H1 (cell line): Measurements from ENCODE around the gene MPHOSPH8. TPM values are rescaled to one million over a fixed set of nuclear protein-coding genes. Genes with fewer than 3 reads are reported as not detected.
"Not testable (repeated sequence)": the region's sequence is repeated elsewhere in the genome, so short reads cannot be mapped to it uniquely, and the experiment has no call there.

Experiments used
- CTCF ChIA-PET: fragments of 300-600 bp; sonication (Branson Sonifier 250); formaldehyde crosslinking; loops from one replicate; lab custom pipeline; 2021; ENCODE audit not compliant: partially characterized antibody; lab: Charles Lee
- POLR2A ChIA-PET: fragments of 300-600 bp; sonication (Branson Sonifier 250); formaldehyde crosslinking; loops from one replicate; lab custom pipeline; 2021; ENCODE audit warnings: inconsistent platforms; ENCODE audit not compliant: partially characterized antibody; lab: Charles Lee
- DNase-seq, 2 experiments: peaks; one replicate each; pipeline versions ENCODE4 v3.0.0 to v3.0.0-alpha.2; 2010 to 2022; ENCODE audit warnings: low spot score in 2 of 2, low read depth in 1 of 2, mixed read lengths in 1 of 2
- FAIRE-seq: peaks from 2 replicates; lab custom pipeline; 2011; peaks lifted over from hg19 to GRCh38; lab: Jason Lieb, UNC
- H2AFZ ChIP-seq: 2 replicates; pipeline ENCODE4 v1.8.1; 2012; ENCODE audit warnings: low read length, inconsistent platforms
- H2AK5ac ChIP-seq: 2 replicates; pipeline ENCODE4 v1.6.1; 2013; ENCODE audit warnings: low read depth, low read length
- H2BK120ac ChIP-seq: replicated peaks from 2 replicates; pipeline ENCODE3; 2013; ENCODE audit warnings: low read depth, low read length, inconsistent platforms
- H2BK12ac ChIP-seq: 2 replicates; pipeline ENCODE4 v1.6.1; 2013; ENCODE audit warnings: low read depth, low read length
- H2BK15ac ChIP-seq: 2 replicates; pipeline ENCODE4 v1.6.1; 2013; ENCODE audit warnings: low read length
- H2BK20ac ChIP-seq: 2 replicates; pipeline ENCODE4 v1.6.1; 2013; ENCODE audit warnings: low read length
- H2BK5ac ChIP-seq: 2 replicates; pipeline ENCODE4 v1.6.1; 2013; ENCODE audit warnings: low read depth, low read length
- H3K14ac ChIP-seq: 2 replicates; pipeline ENCODE4 v1.6.1; 2013; ENCODE audit warnings: inconsistent platforms; ENCODE audit not compliant: insufficient read length
- H3K18ac ChIP-seq: 2 replicates; pipeline ENCODE4 v1.6.1; 2013; ENCODE audit warnings: low read length; ENCODE audit errors: extremely low read depth
- H3K23ac ChIP-seq: 2 replicates; pipeline ENCODE4 v1.6.1; 2013; ENCODE audit warnings: inconsistent platforms; ENCODE audit not compliant: insufficient read length
- H3K23me2 ChIP-seq: 2 replicates; pipeline ENCODE4 v1.6.1; 2013; ENCODE audit warnings: low read depth, low read length
- H3K27ac ChIP-seq: 2 replicates; pipeline ENCODE4 v1.6.1; 2011; ENCODE audit warnings: low read depth, low read length, inconsistent platforms
- H3K27me3 ChIP-seq, 4 experiments: replicated peaks in 1 of 4; 1 replicate in 1 of 4; 2 replicates in 3 of 4; pipeline versions ENCODE4 v1.6.1 to v1.8.1; 2011 to 2013; ENCODE audit warnings: low read length in 3 of 4, mild to moderate bottlenecking in 3 of 4, inconsistent platforms in 2 of 4, mixed read lengths in 2 of 4, moderate library complexity in 1 of 4; ENCODE audit not compliant: control insufficient read depth in 3 of 4, insufficient read depth in 3 of 4; ENCODE audit errors: extremely low read depth in 1 of 4
- H3K36me3 ChIP-seq, 4 experiments: 2 replicates each; pipeline versions ENCODE4 v1.6.1 to v1.8.1; 2011 to 2013; ENCODE audit warnings: mild to moderate bottlenecking in 4 of 4, low read length in 3 of 4, moderate library complexity in 2 of 4, control low read depth in 1 of 4, inconsistent platforms in 1 of 4; ENCODE audit not compliant: insufficient read depth in 4 of 4, control insufficient read depth in 2 of 4
- H3K4ac ChIP-seq: replicated peaks from 2 replicates; pipeline ENCODE3; 2013; ENCODE audit warnings: low read length, low read depth, mixed read lengths, inconsistent platforms; ENCODE audit not compliant: insufficient read length
- H3K4me1 ChIP-seq, 4 experiments: replicated peaks in 1 of 4; 1 replicate in 1 of 4; 2 replicates in 3 of 4; pipeline versions ENCODE4 v1.6.1 to v1.8.1; 2011 to 2013; ENCODE audit warnings: low read length in 3 of 4, inconsistent platforms in 2 of 4, mixed read lengths in 1 of 4; ENCODE audit not compliant: insufficient read depth in 4 of 4, control insufficient read depth in 3 of 4
- H3K4me2 ChIP-seq, 2 experiments: 2 replicates each; pipeline versions ENCODE4 v1.6.1 to v1.8.1; 2011 to 2013; ENCODE audit warnings: low read depth in 2 of 2, low read length in 2 of 2, control low read depth in 1 of 2, inconsistent platforms in 1 of 2, mild to moderate bottlenecking in 1 of 2; ENCODE audit not compliant: insufficient read depth in 1 of 2
- H3K4me3 ChIP-seq, 4 experiments: fragments of 200-600, 300-600 bp in 1 of 4; sonication (generic), shearing (Covaris generic), sonication (Bioruptor Twin) in 1 of 4; 2 replicates each; pipeline versions ENCODE4 v1.5.1 to v1.8.1; 2011 to 2016; ENCODE audit warnings: low read length in 4 of 4, low read depth in 3 of 4, control low read depth in 2 of 4, inconsistent platforms in 2 of 4, mild to moderate bottlenecking in 2 of 4, mixed read lengths in 1 of 4, moderate library complexity in 1 of 4; ENCODE audit not compliant: insufficient read depth in 2 of 4; ENCODE audit errors: extremely low read depth in 1 of 4
- H3K56ac ChIP-seq: replicated peaks from 2 replicates; pipeline ENCODE3; 2013; ENCODE audit warnings: low read depth, mild to moderate bottlenecking, mixed read lengths, low read length, inconsistent platforms; ENCODE audit not compliant: insufficient read length
- H3K79me1 ChIP-seq: 2 replicates; pipeline ENCODE4 v1.6.1; 2013; ENCODE audit warnings: low read depth, low read length, control low read depth
- H3K79me2 ChIP-seq, 2 experiments: 2 replicates each; pipeline versions ENCODE4 v1.6.1 to v1.8.1; 2012 to 2013; ENCODE audit warnings: low read length in 2 of 2, mild to moderate bottlenecking in 2 of 2, inconsistent platforms in 1 of 2; ENCODE audit not compliant: insufficient read depth in 2 of 2, control insufficient read depth in 1 of 2
- H3K9ac ChIP-seq, 4 experiments: replicated peaks in 1 of 4; 1 replicate in 1 of 4; 2 replicates in 3 of 4; pipeline versions ENCODE4 v1.6.1 to v1.8.1; 2011 to 2013; ENCODE audit warnings: low read depth in 3 of 4, low read length in 3 of 4, control low read depth in 2 of 4, mild to moderate bottlenecking in 2 of 4, moderate library complexity in 2 of 4, inconsistent platforms in 1 of 4; ENCODE audit errors: extremely low read depth in 1 of 4
- H3K9me3 ChIP-seq, 2 experiments: 2 replicates each; pipeline versions ENCODE4 v1.6.1 to v1.8.1; 2012 to 2013; ENCODE audit warnings: mild to moderate bottlenecking in 2 of 2, moderate library complexity in 2 of 2, control low read depth in 1 of 2, inconsistent platforms in 1 of 2, low read depth in 1 of 2, low read length in 1 of 2, mixed read lengths in 1 of 2; ENCODE audit not compliant: insufficient read depth in 2 of 2
- H4K20me1 ChIP-seq, 2 experiments: replicated peaks in 1 of 2; 2 replicates each; pipeline versions ENCODE3 to v1.8.1; 2011 to 2013; ENCODE audit warnings: inconsistent platforms in 2 of 2, low read length in 2 of 2, mild to moderate bottlenecking in 1 of 2; ENCODE audit not compliant: insufficient read depth in 2 of 2, control insufficient read depth in 1 of 2
- H4K5ac ChIP-seq: 2 replicates; pipeline ENCODE4 v1.6.1; 2013; ENCODE audit warnings: low read length, low read depth, mixed read lengths, inconsistent platforms; ENCODE audit not compliant: insufficient read length
- H4K8ac ChIP-seq: 2 replicates; pipeline ENCODE4 v1.8.0; 2013; ENCODE audit warnings: mild to moderate bottlenecking, moderate library complexity, low read length, inconsistent platforms; ENCODE audit not compliant: insufficient read depth; ENCODE audit errors: extremely low read depth
- H4K91ac ChIP-seq: replicated peaks from 2 replicates; pipeline ENCODE3; 2013; ENCODE audit warnings: low read length, mixed read lengths, inconsistent platforms; ENCODE audit not compliant: insufficient read length
- EGR1 ChIP-seq: IDR thresholded peaks from 2 replicates; pipeline ENCODE4 v1.6.1; 2011; ENCODE audit warnings: low read depth, low read length, borderline replicate concordance
- EP300 ChIP-seq, 2 experiments: IDR thresholded peaks; 1 replicate in 1 of 2; 2 replicates in 1 of 2; pipeline ENCODE4 v1.6.1; 2011 to 2012; ENCODE audit warnings: low read depth in 2 of 2, low read length in 2 of 2, mild to moderate bottlenecking in 2 of 2, borderline replicate concordance in 1 of 2, inconsistent platforms in 1 of 2, moderate library complexity in 1 of 2
- RFX5 ChIP-seq: IDR thresholded peaks from 2 replicates; pipeline ENCODE4 v1.6.1; 2011; ENCODE audit warnings: low read depth, low read length, improper control_type of control experiment, borderline replicate concordance
- SIN3A ChIP-seq, 2 experiments: IDR thresholded peaks in 1 of 2; conservative IDR thresholded peaks in 1 of 2; 2 replicates each; pipeline ENCODE4 v1.6.1; 2011 to 2012; ENCODE audit warnings: low read length in 2 of 2, improper control_type of control experiment in 1 of 2, low read depth in 1 of 2, mild to moderate bottlenecking in 1 of 2
- WGBS, 2 experiments: shearing (Covaris generic) in 1 of 2; methylation state at CpG; one replicate each; pipeline versions ENCODE4 v1.1.6 to v1.1.7; 2013 to 2015; ENCODE audit warnings: low lambda C conversion rate in 2 of 2, mixed read lengths in 2 of 2, inconsistent platforms in 1 of 2, low coverage in 1 of 2, missing lambda C conversion rate in 1 of 2; ENCODE audit not compliant: insufficient replicate concordance in 2 of 2, insufficient coverage in 1 of 2, insufficient read length in 1 of 2; ENCODE audit errors: extremely low coverage in 1 of 2, missing lambda C conversion rate in 1 of 2; 5-methylcytosine and 5-hydroxymethylcytosine counted together
- polyA plus RNA-seq, 7 experiments: library from polyadenylated mRNA; depleted of rRNA in 3 of 7; stranded (reverse) in 5 of 7; unstranded in 2 of 7; fragments of >200 nt in 5 of 7; fragments of 200-250 nt in 2 of 7; gene quantifications; 1 replicate in 5 of 7; 2 replicates in 1 of 7; 4 replicates in 1 of 7; pipeline versions ENCODE4 v1.2.1 to v1.2.3, GENCODE V29; 2011 to 2013; ENCODE audit warnings: missing spikeins in 2 of 7, mixed read lengths in 2 of 7
- total RNA-seq: library from RNA; stranded (reverse); fragmentation: NEBNext Ultra II Directional; extraction: Animal tissue kit (Norgen Biotek cat#: 25700); gene quantifications from 2 replicates; pipeline ENCODE4 v1.2.1, GENCODE V29; 2021

The MPHOSPH8 gene
- total and polyA plus RNA-seq, 2 of the 8 experiments (the other 6 are each of a cell fraction or from before 2014, with no cell fraction given) = 8.3 to 20.5 TPM

- TF ChIP-seq EGR1 = no peak
- TF ChIP-seq SIN3A (conservative IDR thresholded peaks at IDR 0.05 in 1 of 2, IDR thresholded peaks at IDR 0.05 in 1 of 2; ENCODE audit: low read depth in 1 of 2, low read length in 2 of 2) = no peak
- no peak for TF ChIP-seq RFX5
- no peak for TF ChIP-seq EP300 (IDR thresholded peaks at IDR 0.05; ENCODE audit: borderline replicate concordance in 1 of 2, low read depth in 2 of 2, low read length in 2 of 2)
These were observed 62.4 kb downstream of the MPHOSPH8 start (continued) for GRCh38 chr13:19695829-19696228.

- peak; percentile 80 for FAIRE-seq
These were observed 67.5 kb downstream of the MPHOSPH8 start for GRCh38 chr13:19700963-19701362.

More at GRCh38 chr13:19700963-19701362, 67.5 kb downstream of the MPHOSPH8 start:
- H3K18ac ChIP-seq, H3K9me3 ChIP-seq, H2AFZ ChIP-seq, H3K4ac ChIP-seq, H4K8ac ChIP-seq, CTCF ChIA-PET, H3K27ac ChIP-seq, DNase-seq, H3K4me2 ChIP-seq, H3K4me3 ChIP-seq, H3K23ac ChIP-seq, H3K23me2 ChIP-seq, H2BK20ac ChIP-seq, POLR2A ChIA-PET, H3K9ac ChIP-seq, H4K5ac ChIP-seq, H4K20me1 ChIP-seq, H3K79me2 ChIP-seq, H2BK120ac ChIP-seq, H3K36me3 ChIP-seq, H2BK15ac ChIP-seq, H3K27me3 ChIP-seq, H3K56ac ChIP-seq, H2AK5ac ChIP-seq, H3K79me1 ChIP-seq, H2BK12ac ChIP-seq, H4K91ac ChIP-seq, H3K14ac ChIP-seq, H2BK5ac ChIP-seq, H3K4me1 ChIP-seq: not testable (repeated sequence)
- 90% methylated on average over 3 of the region's 5 CpGs; no CpG with 5 or more reads in 1 of the 2 experiments for WGBS, 2 experiments
